H1 (cell line): Measurements from ENCODE around the gene AP1G2. TPM values are rescaled to one million over a fixed set of nuclear protein-coding genes. Genes with fewer than 3 reads are reported as not detected.

Source experiments
- CTCF ChIA-PET: fragments of 300-600 bp; sonication (Branson Sonifier 250); formaldehyde crosslinking; loops from one replicate; lab custom pipeline; 2021; ENCODE audit not compliant: partially characterized antibody; lab: Charles Lee
- POLR2A ChIA-PET: fragments of 300-600 bp; sonication (Branson Sonifier 250); formaldehyde crosslinking; loops from one replicate; lab custom pipeline; 2021; ENCODE audit warnings: inconsistent platforms; ENCODE audit not compliant: partially characterized antibody; lab: Charles Lee
- DNase-seq, 2 experiments: peaks; one replicate each; pipeline versions ENCODE4 v3.0.0 to v3.0.0-alpha.2; 2010 to 2022; ENCODE audit warnings: low spot score in 2 of 2, low read depth in 1 of 2, mixed read lengths in 1 of 2
- FAIRE-seq: peaks from 2 replicates; lab custom pipeline; 2011; peaks lifted over from hg19 to GRCh38; lab: Jason Lieb, UNC
- H2AFZ ChIP-seq: 2 replicates; pipeline ENCODE4 v1.8.1; 2012; ENCODE audit warnings: low read length, inconsistent platforms
- H2AK5ac ChIP-seq: 2 replicates; pipeline ENCODE4 v1.6.1; 2013; ENCODE audit warnings: low read depth, low read length
- H2BK120ac ChIP-seq: replicated peaks from 2 replicates; pipeline ENCODE3; 2013; ENCODE audit warnings: low read depth, low read length, inconsistent platforms
- H2BK12ac ChIP-seq: 2 replicates; pipeline ENCODE4 v1.6.1; 2013; ENCODE audit warnings: low read depth, low read length
- H2BK15ac ChIP-seq: 2 replicates; pipeline ENCODE4 v1.6.1; 2013; ENCODE audit warnings: low read length
- H2BK20ac ChIP-seq: 2 replicates; pipeline ENCODE4 v1.6.1; 2013; ENCODE audit warnings: low read length
- H2BK5ac ChIP-seq: 2 replicates; pipeline ENCODE4 v1.6.1; 2013; ENCODE audit warnings: low read depth, low read length
- H3K14ac ChIP-seq: 2 replicates; pipeline ENCODE4 v1.6.1; 2013; ENCODE audit warnings: inconsistent platforms; ENCODE audit not compliant: insufficient read length
- H3K18ac ChIP-seq: 2 replicates; pipeline ENCODE4 v1.6.1; 2013; ENCODE audit warnings: low read length; ENCODE audit errors: extremely low read depth
- H3K23ac ChIP-seq: 2 replicates; pipeline ENCODE4 v1.6.1; 2013; ENCODE audit warnings: inconsistent platforms; ENCODE audit not compliant: insufficient read length
- H3K23me2 ChIP-seq: 2 replicates; pipeline ENCODE4 v1.6.1; 2013; ENCODE audit warnings: low read depth, low read length
- H3K27ac ChIP-seq: 2 replicates; pipeline ENCODE4 v1.6.1; 2011; ENCODE audit warnings: low read depth, low read length, inconsistent platforms
- H3K27me3 ChIP-seq, 4 experiments: replicated peaks in 1 of 4; 1 replicate in 1 of 4; 2 replicates in 3 of 4; pipeline versions ENCODE4 v1.6.1 to v1.8.1; 2011 to 2013; ENCODE audit warnings: low read length in 3 of 4, mild to moderate bottlenecking in 3 of 4, inconsistent platforms in 2 of 4, mixed read lengths in 2 of 4, moderate library complexity in 1 of 4; ENCODE audit not compliant: control insufficient read depth in 3 of 4, insufficient read depth in 3 of 4; ENCODE audit errors: extremely low read depth in 1 of 4
- H3K36me3 ChIP-seq, 4 experiments: 2 replicates each; pipeline versions ENCODE4 v1.6.1 to v1.8.1; 2011 to 2013; ENCODE audit warnings: mild to moderate bottlenecking in 4 of 4, low read length in 3 of 4, moderate library complexity in 2 of 4, control low read depth in 1 of 4, inconsistent platforms in 1 of 4; ENCODE audit not compliant: insufficient read depth in 4 of 4, control insufficient read depth in 2 of 4
- H3K4ac ChIP-seq: replicated peaks from 2 replicates; pipeline ENCODE3; 2013; ENCODE audit warnings: low read length, low read depth, mixed read lengths, inconsistent platforms; ENCODE audit not compliant: insufficient read length
- H3K4me1 ChIP-seq, 4 experiments: replicated peaks in 1 of 4; 1 replicate in 1 of 4; 2 replicates in 3 of 4; pipeline versions ENCODE4 v1.6.1 to v1.8.1; 2011 to 2013; ENCODE audit warnings: low read length in 3 of 4, inconsistent platforms in 2 of 4, mixed read lengths in 1 of 4; ENCODE audit not compliant: insufficient read depth in 4 of 4, control insufficient read depth in 3 of 4
- H3K4me2 ChIP-seq, 2 experiments: 2 replicates each; pipeline versions ENCODE4 v1.6.1 to v1.8.1; 2011 to 2013; ENCODE audit warnings: low read depth in 2 of 2, low read length in 2 of 2, control low read depth in 1 of 2, inconsistent platforms in 1 of 2, mild to moderate bottlenecking in 1 of 2; ENCODE audit not compliant: insufficient read depth in 1 of 2
- H3K4me3 ChIP-seq, 4 experiments: fragments of 200-600, 300-600 bp in 1 of 4; sonication (generic), shearing (Covaris generic), sonication (Bioruptor Twin) in 1 of 4; 2 replicates each; pipeline versions ENCODE4 v1.5.1 to v1.8.1; 2011 to 2016; ENCODE audit warnings: low read length in 4 of 4, low read depth in 3 of 4, control low read depth in 2 of 4, inconsistent platforms in 2 of 4, mild to moderate bottlenecking in 2 of 4, mixed read lengths in 1 of 4, moderate library complexity in 1 of 4; ENCODE audit not compliant: insufficient read depth in 2 of 4; ENCODE audit errors: extremely low read depth in 1 of 4
- H3K56ac ChIP-seq: replicated peaks from 2 replicates; pipeline ENCODE3; 2013; ENCODE audit warnings: low read depth, mild to moderate bottlenecking, mixed read lengths, low read length, inconsistent platforms; ENCODE audit not compliant: insufficient read length
- H3K79me1 ChIP-seq: 2 replicates; pipeline ENCODE4 v1.6.1; 2013; ENCODE audit warnings: low read depth, low read length, control low read depth
- H3K79me2 ChIP-seq, 2 experiments: 2 replicates each; pipeline versions ENCODE4 v1.6.1 to v1.8.1; 2012 to 2013; ENCODE audit warnings: low read length in 2 of 2, mild to moderate bottlenecking in 2 of 2, inconsistent platforms in 1 of 2; ENCODE audit not compliant: insufficient read depth in 2 of 2, control insufficient read depth in 1 of 2
- H3K9ac ChIP-seq, 4 experiments: replicated peaks in 1 of 4; 1 replicate in 1 of 4; 2 replicates in 3 of 4; pipeline versions ENCODE4 v1.6.1 to v1.8.1; 2011 to 2013; ENCODE audit warnings: low read depth in 3 of 4, low read length in 3 of 4, control low read depth in 2 of 4, mild to moderate bottlenecking in 2 of 4, moderate library complexity in 2 of 4, inconsistent platforms in 1 of 4; ENCODE audit errors: extremely low read depth in 1 of 4
- H3K9me3 ChIP-seq, 2 experiments: 2 replicates each; pipeline versions ENCODE4 v1.6.1 to v1.8.1; 2012 to 2013; ENCODE audit warnings: mild to moderate bottlenecking in 2 of 2, moderate library complexity in 2 of 2, control low read depth in 1 of 2, inconsistent platforms in 1 of 2, low read depth in 1 of 2, low read length in 1 of 2, mixed read lengths in 1 of 2; ENCODE audit not compliant: insufficient read depth in 2 of 2
- H4K20me1 ChIP-seq, 2 experiments: replicated peaks in 1 of 2; 2 replicates each; pipeline versions ENCODE3 to v1.8.1; 2011 to 2013; ENCODE audit warnings: inconsistent platforms in 2 of 2, low read length in 2 of 2, mild to moderate bottlenecking in 1 of 2; ENCODE audit not compliant: insufficient read depth in 2 of 2, control insufficient read depth in 1 of 2
- H4K5ac ChIP-seq: 2 replicates; pipeline ENCODE4 v1.6.1; 2013; ENCODE audit warnings: low read length, low read depth, mixed read lengths, inconsistent platforms; ENCODE audit not compliant: insufficient read length
- H4K8ac ChIP-seq: 2 replicates; pipeline ENCODE4 v1.8.0; 2013; ENCODE audit warnings: mild to moderate bottlenecking, moderate library complexity, low read length, inconsistent platforms; ENCODE audit not compliant: insufficient read depth; ENCODE audit errors: extremely low read depth
- H4K91ac ChIP-seq: replicated peaks from 2 replicates; pipeline ENCODE3; 2013; ENCODE audit warnings: low read length, mixed read lengths, inconsistent platforms; ENCODE audit not compliant: insufficient read length
- ASH2L ChIP-seq: fragments of 200-600, 300-600 bp; sonication (generic); IDR thresholded peaks from one replicate; pipeline ENCODE4 v1.7.1; 2017; ENCODE audit warnings: low read length
- CTBP2 ChIP-seq: IDR thresholded peaks from 2 replicates; pipeline ENCODE4 v1.7.0; 2011; ENCODE audit warnings: borderline replicate concordance, mild to moderate bottlenecking, moderate library complexity, mixed read lengths, low read length; ENCODE audit not compliant: insufficient read depth, insufficient read length
- SIX5 ChIP-seq: IDR thresholded peaks from 2 replicates; pipeline ENCODE4 v1.6.1; 2011; ENCODE audit warnings: mild to moderate bottlenecking, low read depth, low read length
- WGBS, 2 experiments: shearing (Covaris generic) in 1 of 2; methylation state at CpG; one replicate each; pipeline versions ENCODE4 v1.1.6 to v1.1.7; 2013 to 2015; ENCODE audit warnings: low lambda C conversion rate in 2 of 2, mixed read lengths in 2 of 2, inconsistent platforms in 1 of 2, low coverage in 1 of 2, missing lambda C conversion rate in 1 of 2; ENCODE audit not compliant: insufficient replicate concordance in 2 of 2, insufficient coverage in 1 of 2, insufficient read length in 1 of 2; ENCODE audit errors: extremely low coverage in 1 of 2, missing lambda C conversion rate in 1 of 2; 5-methylcytosine and 5-hydroxymethylcytosine counted together
- polyA plus RNA-seq, 7 experiments: library from polyadenylated mRNA; depleted of rRNA in 3 of 7; stranded (reverse) in 5 of 7; unstranded in 2 of 7; fragments of >200 nt in 5 of 7; fragments of 200-250 nt in 2 of 7; gene quantifications; 1 replicate in 5 of 7; 2 replicates in 1 of 7; 4 replicates in 1 of 7; pipeline versions ENCODE4 v1.2.1 to v1.2.3, GENCODE V29; 2011 to 2013; ENCODE audit warnings: missing spikeins in 2 of 7, mixed read lengths in 2 of 7
- total RNA-seq: library from RNA; stranded (reverse); fragmentation: NEBNext Ultra II Directional; extraction: Animal tissue kit (Norgen Biotek cat#: 25700); gene quantifications from 2 replicates; pipeline ENCODE4 v1.2.1, GENCODE V29; 2021

AP1G2 gene
- total and polyA plus RNA-seq, 2 of the 8 experiments (the other 6 are each of a cell fraction or from before 2014, with no cell fraction given) = 70.9 to 134 TPM

- no peak overlapping the region for H2AK5ac ChIP-seq
- WGBS, 2 experiments = 85% methylated on average over 3 of the region's 3 CpGs; no CpG with 5 or more reads in 1 of the 2 experiments
- no peaks in the 10 kb centered on the region for H3K36me3 ChIP-seq
- H4K91ac ChIP-seq = no peak overlapping the region
- POLR2A ChIA-PET = interaction anchor here (0.9 to 48.3 kb wide), 4 partner anchors 18 to 588 kb away, joined by 3 to 1523 read pairs (median 7); partner anchors contain the start of genes AP1G2, THTPA and ZFHX2
- no peak overlapping the region for H3K23ac ChIP-seq
- FAIRE-seq = no peak
- DNase-seq = no peak
- no peaks in the 10 kb centered on the region for H3K23me2 ChIP-seq
- no peak overlapping the region for H3K27ac ChIP-seq
- no peaks in the 10 kb centered on the region for H3K79me2 ChIP-seq
- H4K8ac ChIP-seq = no peak overlapping the region
- H3K14ac ChIP-seq = no peak overlapping the region
- no peak overlapping the region for H2BK12ac ChIP-seq
- peaks cover 8 to 15% (median 10%) of the 10 kb centered on the region in 4 experiments for H3K4me1 ChIP-seq
- no peak overlapping the region for H3K4ac ChIP-seq
- H3K18ac ChIP-seq = no peak overlapping the region
- no peak overlapping the region for H4K5ac ChIP-seq
- no peak overlapping the region for H2BK120ac ChIP-seq
- no peak overlapping the region for H3K9ac ChIP-seq
- H3K56ac ChIP-seq = no peak overlapping the region
- peaks cover 0 to 4% (median 0%) of the 10 kb centered on the region in 4 experiments; a peak in 1 of 7 replicates for H3K27me3 ChIP-seq
- no peak overlapping the region for H2AFZ ChIP-seq
- H3K79me1 ChIP-seq = no peaks in the 10 kb centered on the region
- no peak overlapping the region for H3K4me3 ChIP-seq
- H2BK20ac ChIP-seq = no peak overlapping the region
- H3K4me2 ChIP-seq = no peak overlapping the region
- H4K20me1 ChIP-seq = no peaks in the 10 kb centered on the region
- no peak overlapping the region for H2BK5ac ChIP-seq
- no peak overlapping the region for H2BK15ac ChIP-seq
- CTCF ChIA-PET = interaction anchor here (2.1 to 70.5 kb wide), 3 partner anchors 14 to 38 kb away, joined by 9 to 2092 read pairs (median 1314); partner anchors contain the start of genes AP1G2, NGDN, THTPA and ZFHX2
- H3K9me3 ChIP-seq = no peaks in the 10 kb centered on the region
- no peak for TF ChIP-seq ASH2L
- TF ChIP-seq SIX5 = no peak
- TF ChIP-seq CTBP2 = no peak
Observed at GRCh38 chr14:23514644-23514957, 53.0 kb downstream of the AP1G2 start.
